Right lobe of liver (tissue), 4 donors: Measurements from ENCODE around the gene RBMS2.

Experiments used
- CTCF ChIP-seq, 4 donors: fragments of 200-600 bp in 3 of 4; fragments of 450-650 bp in 1 of 4; IDR thresholded peaks; one replicate each; pipeline versions ENCODE4 v1.5.1 to v1.8.0; 2016 to 2022; ENCODE audit warnings: antibody characterized with exemption in 4 of 4, mild to moderate bottlenecking in 2 of 4
- POLR2A ChIP-seq: fragments of 450-650 bp; IDR thresholded peaks from one replicate; pipeline ENCODE4 v1.6.1; 2017; ENCODE audit warnings: antibody characterized with exemption, mild to moderate bottlenecking
- donor health status: DM: no; HTN: no; CAD: no.
- donor health status: DM: no; HTN: no; CAD: no.
- donor health status: DM: no; HTN: yes; CAD: no.

- TF ChIP-seq CTCF (IDR thresholded peaks at IDR 0.05) (no peak), POLR2A (no peak)
Measured at GRCh38 chr12:56474389-56474788, 47.2 kb upstream of the RBMS2 start.
